Retinal pigment epithelial cell (primary cell): ENCODE results near the gene ARHGEF26.

Source experiments
- DNase-seq: peaks from one replicate; pipeline ENCODE4 v3.0.0-alpha.2; 2010; ENCODE audit warnings: low read depth
- H3K4me3 ChIP-seq: 2 replicates; pipeline ENCODE4 v1.5.1; 2011; ENCODE audit warnings: mild to moderate bottlenecking, low read length, control low read depth, moderate library complexity
- CTCF ChIP-seq: conservative IDR thresholded peaks from 2 replicates; pipeline ENCODE4 v1.5.1; 2011; ENCODE audit warnings: low read depth, low read length, control low read depth, inconsistent platforms

ARHGEF26 gene

GRCh38 chr3:154247806-154248415, 126.7 kb downstream of the ARHGEF26 start:
- no peak overlapping the region for H3K4me3 ChIP-seq
- DNase-seq: no peak
- no peak for TF ChIP-seq CTCF

DNA sequence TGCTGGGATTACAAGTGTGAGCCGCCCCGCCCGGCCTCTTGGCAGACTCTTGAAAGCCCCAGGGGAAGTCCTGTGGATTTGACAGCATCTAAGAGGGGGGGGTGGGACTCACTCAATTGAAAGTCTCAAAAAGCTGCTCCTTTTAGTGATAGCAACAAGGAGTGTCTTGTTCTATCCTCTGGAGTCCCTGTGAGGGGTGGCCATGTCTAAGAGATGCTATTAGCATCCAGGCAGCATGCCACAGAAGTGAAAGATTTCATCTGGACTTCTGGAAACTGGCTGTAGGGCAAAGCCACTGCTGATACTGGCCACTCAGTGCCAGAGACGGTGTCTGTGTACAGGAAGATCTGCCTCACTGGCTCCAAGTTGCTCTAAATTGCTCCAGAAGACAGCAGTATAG, 129.1 kb downstream of the ARHGEF26 start:
- no peak for DNase-seq
- no peak overlapping the region for H3K4me3 ChIP-seq
- no peak for TF ChIP-seq CTCF

DNA sequence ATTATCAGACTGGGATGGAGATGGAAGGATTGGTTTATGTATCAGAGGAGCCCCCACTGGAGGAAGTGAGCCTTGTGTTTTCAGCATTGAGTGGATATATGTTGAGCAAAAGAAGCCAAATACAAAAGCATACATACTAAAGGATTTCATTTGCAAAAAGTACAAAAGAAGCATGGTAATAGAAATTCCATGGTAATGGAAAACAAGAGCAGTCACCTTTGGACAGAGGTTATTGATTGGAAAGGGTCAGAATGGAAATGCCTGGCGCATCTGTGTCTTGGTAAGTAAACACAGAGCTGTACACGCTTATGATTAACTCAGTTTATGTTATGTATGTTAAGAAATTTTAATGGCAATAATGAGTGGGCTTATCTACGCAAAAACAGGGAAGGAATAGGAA, 130.4 kb downstream of the ARHGEF26 start:
- H3K4me3 ChIP-seq: no peak overlapping the region
- no peak for DNase-seq
- TF ChIP-seq CTCF: no peak

- TF ChIP-seq CTCF: peak; percentile 90
- peak overlapping the region; percentile 10 for H3K4me3 ChIP-seq
- peak; percentile 54 for DNase-seq
Observed at GRCh38 chr3:154252759-154253638, 131.8 kb downstream of the ARHGEF26 start.

- TF ChIP-seq CTCF: no peak
- no peak for DNase-seq
Observed at GRCh38 chr3:154254527-154254926, 133.3 kb downstream of the ARHGEF26 start.

DNA sequence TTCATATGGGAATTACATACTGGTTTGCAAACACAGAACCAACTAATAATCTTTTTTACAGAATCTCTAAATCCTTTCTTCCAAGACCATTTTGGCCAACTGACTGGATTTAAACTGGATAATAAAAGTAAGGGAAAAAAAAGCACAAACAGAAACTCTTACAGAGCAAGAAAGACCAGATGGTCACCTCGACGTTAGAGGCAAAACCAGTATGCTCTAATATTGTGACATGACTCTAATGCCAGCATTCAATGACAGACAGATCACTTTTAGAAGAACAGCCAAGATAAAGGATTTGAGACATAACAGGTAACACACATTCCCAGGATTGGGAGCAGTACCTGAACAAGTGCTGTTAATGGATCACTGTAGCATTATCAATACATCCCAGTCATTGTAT, 152.2 kb downstream of the ARHGEF26 start:
- no peak overlapping the region for H3K4me3 ChIP-seq
- TF ChIP-seq CTCF: no peak
- peak; percentile 35 for DNase-seq

More at GRCh38 chr3:154254527-154254926, 133.3 kb downstream of the ARHGEF26 start:
- H3K4me3 ChIP-seq: no peak overlapping the region

- no peak for TF ChIP-seq CTCF
- no peak for DNase-seq
- no peak overlapping the region for H3K4me3 ChIP-seq
Observed at GRCh38 chr3:154274348-154274747, 153.2 kb downstream of the ARHGEF26 start.
